ENCODE results near the gene POLR3H.

Gene POLR3H

DNA sequence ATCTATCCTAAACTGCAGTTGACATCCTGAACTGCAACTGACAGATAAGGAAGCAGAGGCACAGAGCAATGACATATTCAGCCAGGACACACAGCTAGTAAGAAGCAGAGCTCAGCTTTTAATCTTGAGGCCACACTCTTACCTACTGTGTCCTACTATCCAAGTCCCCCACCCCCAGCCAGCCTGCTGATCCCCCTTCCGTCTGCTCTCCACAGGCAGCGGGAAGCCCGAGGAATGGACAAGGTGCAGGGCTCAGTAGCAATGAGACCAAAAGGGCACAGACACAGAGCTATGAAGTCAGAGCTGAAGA is 4.3 kb downstream of the POLR3H start:
- no peak for TF ChIP-seq JUND (IDR thresholded peaks at IDR 0.05; ENCODE audit: low read depth)
- DNase-seq (ENCODE audit: low read depth in 1 of 2, low spot score in 1 of 2): no peak
- in situ Hi-C loops (cut with HindIII; ENCODE audit: low pct_unique_long_range_greater_than_20kb, low sequenced_read_pairs): no loop called here

DNA sequence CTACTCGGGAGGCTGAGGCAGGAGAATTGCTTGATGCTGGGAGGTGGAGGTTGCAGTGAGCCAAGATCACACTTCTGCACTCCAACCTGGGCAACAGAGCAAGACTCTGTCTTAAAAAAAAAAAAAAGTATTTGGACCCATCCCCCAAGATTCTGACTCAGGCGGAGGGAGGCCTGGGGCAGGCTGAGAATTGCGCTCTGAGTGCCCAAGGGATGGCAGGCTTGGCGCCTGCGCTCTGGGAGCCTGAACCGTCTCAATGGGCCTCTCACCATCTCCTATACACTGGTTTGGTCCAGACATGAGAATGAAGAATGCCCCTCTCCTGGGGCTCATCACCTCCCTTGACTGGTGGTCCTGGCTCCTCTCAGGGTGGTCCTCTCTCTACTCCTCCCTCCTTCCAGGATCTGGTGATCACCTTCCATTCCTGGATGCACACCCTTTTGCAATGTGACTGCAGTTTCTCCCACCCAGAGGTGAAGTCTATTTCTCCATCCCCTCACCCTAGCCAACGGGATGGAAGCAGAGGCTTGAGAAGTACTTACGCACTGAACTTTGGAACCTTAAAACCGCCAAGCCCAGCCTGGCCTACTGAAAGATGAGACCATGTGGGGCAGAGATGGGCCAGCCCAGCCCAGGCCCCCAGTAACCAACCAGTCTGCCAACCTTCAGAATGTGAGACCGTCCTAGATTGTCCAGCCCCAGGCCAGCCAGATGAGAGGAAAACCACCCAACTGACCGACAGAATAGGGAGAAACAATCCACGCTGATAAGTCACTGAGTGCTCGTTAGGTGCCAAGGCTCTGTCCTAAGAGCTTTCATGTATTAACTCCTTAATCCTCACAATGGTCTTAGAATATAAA is 4.9 kb downstream of the POLR3H start:
- in situ Hi-C loops (cut with HindIII; ENCODE audit: low pct_unique_long_range_greater_than_20kb, low sequenced_read_pairs): no loop called here
- no peak for DNase-seq (ENCODE audit: low read depth in 1 of 2, low spot score in 1 of 2)
- TF ChIP-seq JUND (IDR thresholded peaks at IDR 0.05; ENCODE audit: low read depth): no peak

DNA sequence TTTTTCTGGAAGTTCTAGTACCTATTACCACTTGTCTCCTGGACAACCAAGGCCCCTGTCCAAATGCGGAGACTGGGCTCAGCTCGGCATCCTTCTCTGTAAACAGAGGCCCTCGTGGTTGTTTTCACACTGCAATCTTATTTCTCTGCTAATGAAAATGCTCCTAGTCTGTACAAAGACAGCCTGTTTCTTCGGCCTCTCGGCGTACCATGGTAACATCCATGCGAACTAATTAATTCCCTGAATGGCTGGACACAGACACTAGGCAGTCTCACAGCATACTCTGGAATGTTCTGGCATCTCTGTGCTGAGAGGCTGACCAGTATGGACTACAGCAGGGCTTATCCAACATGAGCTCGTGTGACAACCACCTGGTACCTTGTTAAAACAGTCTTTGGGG is 5.7 kb downstream of the POLR3H start:
- in situ Hi-C loops (cut with HindIII; ENCODE audit: low pct_unique_long_range_greater_than_20kb, low sequenced_read_pairs): no loop called here
- DNase-seq (ENCODE audit: low read depth in 1 of 2, low spot score in 1 of 2): no peak
- no peak for TF ChIP-seq JUND (IDR thresholded peaks at IDR 0.05; ENCODE audit: low read depth)

DNA sequence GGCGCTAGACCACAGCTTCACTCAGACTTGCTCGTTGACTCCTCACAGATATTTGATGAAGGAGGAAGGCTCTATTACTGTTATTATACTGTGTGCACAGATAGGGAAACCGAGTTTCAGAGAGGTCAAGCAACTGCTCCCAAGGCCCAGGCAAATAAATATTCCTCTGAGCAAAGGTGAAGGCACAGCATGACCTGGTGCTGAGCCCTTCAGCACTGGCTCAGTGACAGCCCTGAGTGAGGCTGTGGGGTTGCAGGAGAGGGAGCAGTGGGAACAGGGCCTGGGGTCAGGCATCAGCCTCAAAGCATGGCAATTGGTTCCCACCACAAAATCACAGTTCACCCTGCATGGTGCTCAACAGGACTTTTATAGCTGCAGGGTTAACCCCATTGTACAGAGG is 7.1 kb downstream of the POLR3H start:
- no peak for TF ChIP-seq JUND (IDR thresholded peaks at IDR 0.05; ENCODE audit: low read depth)
- no peak for DNase-seq (ENCODE audit: low read depth in 1 of 2, low spot score in 1 of 2)
- in situ Hi-C loops (cut with HindIII; ENCODE audit: low pct_unique_long_range_greater_than_20kb, low sequenced_read_pairs): no loop called here

DNA sequence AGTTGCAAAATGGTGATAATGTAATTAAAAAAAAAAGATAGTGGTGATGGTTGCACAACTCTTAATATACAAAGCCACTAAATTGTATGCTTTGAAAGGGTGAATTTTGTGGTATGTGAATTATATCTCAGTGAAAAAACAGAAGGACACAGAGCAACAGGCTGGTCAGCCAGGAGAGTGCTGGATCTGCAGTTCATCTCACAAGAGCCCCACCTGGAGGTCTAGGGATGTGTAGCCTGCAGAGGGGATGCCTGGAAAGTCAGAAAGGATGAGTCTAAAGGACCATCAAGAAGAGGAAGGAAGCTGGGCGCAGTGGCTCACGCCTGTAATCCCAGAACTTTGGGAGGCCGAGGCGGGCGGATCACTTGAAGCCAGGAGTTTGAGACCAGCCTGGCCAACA is 9.0 kb downstream of the POLR3H start:
- peak in 1 of 2 experiments; percentile 37 for DNase-seq (ENCODE audit: low read depth in 1 of 2, low spot score in 1 of 2)
- no peak for TF ChIP-seq JUND (IDR thresholded peaks at IDR 0.05; ENCODE audit: low read depth)
- in situ Hi-C loops (cut with HindIII; ENCODE audit: low pct_unique_long_range_greater_than_20kb, low sequenced_read_pairs): no loop called here

DNA sequence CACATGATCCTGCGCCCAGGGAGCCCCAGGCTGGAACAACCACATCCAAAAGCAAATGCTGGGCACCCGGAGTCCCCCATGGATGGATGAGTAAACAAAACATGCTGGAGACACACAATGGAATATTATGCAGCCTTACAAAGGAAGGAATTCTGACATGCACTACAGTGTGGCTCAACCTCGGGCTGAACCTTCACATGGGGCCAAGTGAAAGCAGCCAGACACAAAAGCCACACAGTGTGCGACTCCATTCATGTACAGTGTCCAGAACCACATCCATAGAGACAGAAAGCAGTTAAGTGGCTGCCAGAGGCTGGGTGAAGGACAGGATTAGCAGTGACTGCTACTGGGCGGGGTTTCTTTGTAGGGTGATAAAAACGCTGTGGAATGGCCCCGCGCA is 10.1 kb downstream of the POLR3H start:
- TF ChIP-seq JUND (IDR thresholded peaks at IDR 0.05; ENCODE audit: low read depth): no peak
- in situ Hi-C loops (cut with HindIII; ENCODE audit: low pct_unique_long_range_greater_than_20kb, low sequenced_read_pairs): no loop called here
- DNase-seq (ENCODE audit: low read depth in 1 of 2, low spot score in 1 of 2): no peak

DNA sequence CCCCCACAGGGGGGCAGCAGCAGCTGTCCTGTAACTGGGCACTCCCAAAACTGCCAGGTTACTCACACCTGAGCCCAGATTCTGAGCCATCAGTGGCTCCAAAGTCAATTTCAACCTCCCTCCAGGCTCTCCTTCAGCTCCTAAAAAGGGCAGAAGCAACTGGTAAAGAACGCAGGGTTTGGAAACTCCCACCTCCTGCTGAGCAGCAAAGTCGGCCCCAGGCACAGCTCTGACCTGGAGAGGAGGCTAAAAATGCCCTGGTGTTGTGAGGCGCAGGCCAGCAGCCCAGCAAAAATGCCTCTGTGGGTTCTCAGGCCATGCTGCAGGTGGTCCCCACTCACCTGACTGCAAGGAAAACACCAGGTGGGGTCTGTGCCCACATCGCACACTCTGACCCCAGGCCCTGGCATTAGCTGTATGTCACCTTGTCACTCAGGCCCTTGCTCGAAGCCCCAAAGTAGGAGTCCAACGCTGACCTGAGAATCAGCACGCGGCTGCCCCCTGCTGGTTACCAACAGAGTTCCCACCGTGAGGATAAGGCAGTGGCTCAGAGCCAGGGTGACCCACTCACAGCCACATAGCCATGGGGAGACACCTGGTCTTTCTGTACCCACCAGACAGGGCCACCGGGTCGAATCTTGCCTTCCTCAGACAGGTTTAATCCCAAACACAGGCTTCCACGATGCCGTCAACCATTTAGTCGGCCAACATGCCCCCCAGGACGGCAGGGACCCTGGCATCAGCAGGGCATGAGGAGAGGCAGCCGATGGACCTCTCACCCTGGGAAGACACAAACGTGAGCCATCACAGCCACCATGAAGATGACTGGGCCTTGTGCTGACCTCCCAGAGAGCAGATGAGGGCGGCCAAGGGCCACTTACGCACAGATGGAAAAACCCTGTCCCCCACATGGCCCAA is 11.1 kb downstream of the POLR3H start:
- TF ChIP-seq JUND (IDR thresholded peaks at IDR 0.05; ENCODE audit: low read depth): no peak
- DNase-seq (ENCODE audit: low read depth in 1 of 2, low spot score in 1 of 2): peak in 1 of 2 experiments; percentile 55
- in situ Hi-C loops (cut with HindIII; ENCODE audit: low pct_unique_long_range_greater_than_20kb, low sequenced_read_pairs): no loop called here

DNA sequence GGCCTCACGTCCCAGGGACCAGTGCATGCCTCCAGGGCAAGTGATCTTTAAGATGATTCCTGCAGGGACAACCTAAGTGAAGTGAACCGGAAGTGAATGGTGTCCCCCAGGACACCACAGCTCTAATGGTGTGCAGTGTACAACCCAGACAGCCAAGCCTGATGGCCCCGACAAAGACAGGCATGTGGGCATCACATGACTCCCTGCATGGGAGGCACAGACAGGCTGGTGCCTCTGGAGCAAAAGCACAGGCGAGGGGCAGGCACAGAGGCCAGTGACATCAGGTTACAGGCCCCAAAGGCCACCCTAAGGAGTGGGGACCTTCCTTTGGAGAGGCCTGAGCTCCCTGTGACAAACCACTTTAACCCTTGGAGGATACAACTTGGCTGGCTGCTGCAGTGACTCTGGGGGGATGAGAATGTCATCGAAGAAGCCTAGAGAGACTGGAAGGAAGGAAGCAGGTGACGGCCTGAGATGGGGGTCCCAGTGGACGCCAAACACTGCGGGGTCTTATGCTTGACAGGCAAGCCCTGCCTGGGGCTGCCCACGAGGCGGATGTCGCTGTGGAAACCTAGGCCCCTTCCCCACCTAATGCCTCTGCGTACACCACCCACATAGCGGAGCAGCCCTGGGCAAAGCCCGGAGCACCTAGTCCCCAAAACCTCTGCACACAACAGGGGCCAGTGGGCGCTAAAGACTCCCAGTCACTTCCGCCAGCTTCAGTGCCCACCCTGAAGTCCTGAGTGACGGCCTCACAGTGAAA is 12.4 kb downstream of the POLR3H start:
- no peak for DNase-seq (ENCODE audit: low read depth in 1 of 2, low spot score in 1 of 2)
- TF ChIP-seq JUND (IDR thresholded peaks at IDR 0.05; ENCODE audit: low read depth): no peak
- in situ Hi-C loops (cut with HindIII; ENCODE audit: low pct_unique_long_range_greater_than_20kb, low sequenced_read_pairs): no loop called here

DNA sequence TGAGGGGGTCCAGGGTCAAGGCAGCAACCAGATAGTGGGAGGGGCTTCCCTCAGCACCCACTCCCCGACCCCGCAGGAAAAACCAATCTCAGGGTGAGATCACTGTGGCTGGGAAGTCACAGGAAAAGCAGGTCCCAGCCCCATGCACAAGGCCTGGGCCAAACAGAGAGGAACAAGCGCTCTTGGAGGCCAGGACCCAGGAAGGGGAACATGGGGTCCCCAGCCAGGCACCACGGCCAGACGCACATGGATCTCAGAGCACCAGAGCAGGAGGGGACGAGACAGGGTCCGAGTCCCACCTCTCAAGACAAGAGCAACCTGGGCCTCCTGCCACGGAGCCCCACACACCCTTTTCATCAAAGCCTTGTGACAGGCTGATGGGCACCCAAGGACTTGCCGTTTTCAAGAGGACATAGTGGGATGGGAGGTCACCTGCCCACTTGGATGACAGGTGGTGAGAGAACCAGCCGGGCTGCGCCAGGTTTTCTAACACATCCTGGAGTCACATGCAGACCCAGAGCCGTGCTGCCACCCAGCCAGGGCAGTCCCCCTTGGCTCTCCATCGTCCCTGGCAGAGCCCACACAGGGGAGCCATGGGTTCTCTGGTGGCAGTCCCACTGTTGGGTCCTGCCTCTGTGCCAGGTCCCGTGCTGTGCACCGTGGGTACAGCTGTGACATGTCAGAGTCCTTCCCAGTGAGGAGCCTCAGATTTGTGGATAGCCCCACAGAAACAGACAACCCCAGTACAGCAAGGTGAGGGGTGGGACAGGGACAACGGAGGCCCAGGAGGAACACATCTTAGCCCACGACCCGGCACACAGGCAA is 13.2 kb downstream of the POLR3H start:
- TF ChIP-seq JUND (IDR thresholded peaks at IDR 0.05; ENCODE audit: low read depth): no peak
- DNase-seq (ENCODE audit: low read depth in 1 of 2, low spot score in 1 of 2): no peak
- in situ Hi-C loops (cut with HindIII; ENCODE audit: low pct_unique_long_range_greater_than_20kb, low sequenced_read_pairs): no loop called here

DNA sequence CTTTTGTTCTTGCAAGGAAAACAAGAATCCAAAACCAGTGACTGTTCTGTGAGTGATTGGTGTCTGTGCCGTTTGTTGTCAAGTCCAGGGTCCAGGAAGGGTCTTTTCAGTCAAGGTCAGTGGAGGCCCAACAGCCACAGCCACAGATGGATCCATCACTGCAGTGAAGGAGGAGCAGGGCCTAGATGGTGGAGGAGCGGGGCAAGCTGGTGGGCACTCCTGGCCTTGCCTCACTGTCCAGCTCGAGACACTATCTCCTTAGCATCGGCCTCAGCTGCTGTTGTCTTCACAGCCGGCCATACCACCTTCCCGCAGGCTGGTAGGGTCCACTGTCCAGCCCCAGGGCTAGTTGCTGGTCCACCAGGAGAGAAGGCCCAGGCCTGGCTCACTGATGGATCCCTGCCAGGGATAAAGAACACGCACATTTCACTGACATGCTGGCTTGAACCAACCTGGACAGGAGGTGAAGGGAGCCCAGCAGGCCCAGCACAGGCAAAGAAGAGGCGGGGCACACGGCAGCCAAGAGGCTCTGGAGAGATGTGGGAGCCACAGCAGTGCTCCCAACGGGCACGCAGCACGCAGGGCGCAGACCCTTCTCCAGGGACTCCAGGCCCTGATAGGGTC is 15.2 kb downstream of the POLR3H start:
- no peak for TF ChIP-seq JUND (IDR thresholded peaks at IDR 0.05; ENCODE audit: low read depth)
- no peak for DNase-seq (ENCODE audit: low read depth in 1 of 2, low spot score in 1 of 2)
- in situ Hi-C loops (cut with HindIII; ENCODE audit: low pct_unique_long_range_greater_than_20kb, low sequenced_read_pairs): no loop called here

DNA sequence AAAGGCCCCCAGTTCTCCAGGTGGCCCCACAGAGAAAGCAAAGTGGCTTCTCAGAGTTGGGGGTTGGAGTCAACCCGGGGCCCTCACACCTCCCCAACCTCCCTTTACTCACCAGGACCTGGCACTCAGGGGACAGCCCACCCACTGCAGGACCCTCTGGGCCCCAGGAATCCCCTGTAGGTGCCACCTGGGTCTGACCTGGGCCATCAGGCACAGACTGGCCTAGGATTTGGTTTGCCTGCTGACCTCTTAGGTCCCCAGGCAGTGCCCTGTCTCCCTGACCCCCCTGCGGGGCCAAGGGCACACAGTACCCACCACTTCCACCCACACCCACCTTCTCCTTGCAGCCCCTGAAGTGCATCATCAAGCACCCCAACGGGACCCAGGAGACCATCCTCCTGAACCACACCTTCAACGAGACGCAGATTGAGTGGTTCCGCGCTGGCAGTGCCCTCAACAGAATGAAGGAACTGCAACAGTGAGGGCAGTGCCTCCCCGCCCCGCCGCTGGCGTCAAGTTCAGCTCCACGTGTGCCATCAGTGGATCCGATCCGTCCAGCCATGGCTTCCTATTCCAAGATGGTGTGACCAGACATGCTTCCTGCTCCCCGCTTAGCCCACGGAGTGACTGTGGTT is 16.0 kb downstream of the POLR3H start:
- in situ Hi-C loops (cut with HindIII; ENCODE audit: low pct_unique_long_range_greater_than_20kb, low sequenced_read_pairs): no loop called here
- TF ChIP-seq JUND (IDR thresholded peaks at IDR 0.05; ENCODE audit: low read depth): no peak
- no peak for DNase-seq (ENCODE audit: low read depth in 1 of 2, low spot score in 1 of 2)
